Keratinocyte (primary cell): ENCODE measurements around the gene PPEF1.

ENCODE experiments used
- EZH2 ChIP-seq: IDR thresholded peaks from one replicate; pipeline ENCODE4 v1.6.1; 2012; ENCODE audit warnings: inconsistent platforms, mild to moderate bottlenecking, low read length, moderate library complexity
- TF ChIP-seq, protein P1 (sequence below), 3 experiments: IDR thresholded peaks in 1 of 3; conservative IDR thresholded peaks in 1 of 3; optimal IDR thresholded peaks in 1 of 3; 2 replicates in 2 of 3; 3 replicates in 1 of 3; pipeline versions ENCODE3 to v1.5.1; 2011; ENCODE audit warnings: low read length in 3 of 3, mild to moderate bottlenecking in 3 of 3, moderate library complexity in 2 of 3, control low read depth in 1 of 3, inconsistent platforms in 1 of 3; ENCODE audit not compliant: insufficient read depth in 2 of 3; ENCODE audit errors: extremely low read depth in 1 of 3

DNA sequence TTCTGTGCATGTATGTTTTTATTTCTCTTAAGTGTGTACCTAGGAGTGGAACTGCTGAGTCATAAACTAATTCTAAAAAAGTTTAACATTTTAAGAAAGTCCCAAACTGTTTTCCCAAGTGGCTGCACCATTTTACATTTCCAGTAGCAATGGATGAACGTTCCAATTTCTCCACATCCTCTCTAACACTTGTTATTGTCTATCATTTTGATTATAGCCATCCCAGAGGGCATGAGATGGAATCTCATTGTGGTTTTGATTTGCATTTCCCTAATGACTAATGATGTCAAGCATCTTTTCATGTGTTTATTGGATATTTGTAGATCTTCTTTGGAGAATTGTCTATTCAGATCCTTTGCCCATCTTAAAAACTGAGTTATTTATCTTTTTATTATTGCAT, 82.5 kb downstream of the PPEF1 start:
- TF ChIP-seq EZH2, result no peak
- TF ChIP-seq, protein P1, sequence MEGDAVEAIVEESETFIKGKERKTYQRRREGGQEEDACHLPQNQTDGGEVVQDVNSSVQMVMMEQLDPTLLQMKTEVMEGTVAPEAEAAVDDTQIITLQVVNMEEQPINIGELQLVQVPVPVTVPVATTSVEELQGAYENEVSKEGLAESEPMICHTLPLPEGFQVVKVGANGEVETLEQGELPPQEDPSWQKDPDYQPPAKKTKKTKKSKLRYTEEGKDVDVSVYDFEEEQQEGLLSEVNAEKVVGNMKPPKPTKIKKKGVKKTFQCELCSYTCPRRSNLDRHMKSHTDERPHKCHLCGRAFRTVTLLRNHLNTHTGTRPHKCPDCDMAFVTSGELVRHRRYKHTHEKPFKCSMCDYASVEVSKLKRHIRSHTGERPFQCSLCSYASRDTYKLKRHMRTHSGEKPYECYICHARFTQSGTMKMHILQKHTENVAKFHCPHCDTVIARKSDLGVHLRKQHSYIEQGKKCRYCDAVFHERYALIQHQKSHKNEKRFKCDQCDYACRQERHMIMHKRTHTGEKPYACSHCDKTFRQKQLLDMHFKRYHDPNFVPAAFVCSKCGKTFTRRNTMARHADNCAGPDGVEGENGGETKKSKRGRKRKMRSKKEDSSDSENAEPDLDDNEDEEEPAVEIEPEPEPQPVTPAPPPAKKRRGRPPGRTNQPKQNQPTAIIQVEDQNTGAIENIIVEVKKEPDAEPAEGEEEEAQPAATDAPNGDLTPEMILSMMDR (optimal IDR thresholded peaks at IDR 0.05 in 1 of 3, IDR thresholded peaks at IDR 0.05 in 1 of 3, conservative IDR thresholded peaks at IDR 0.05 in 1 of 3; ENCODE audit: extremely low read depth in 1 of 3, insufficient read depth in 2 of 3, low read length in 3 of 3), result no peak
